Measurements from ENCODE around the gene ATP2B1. TPM values are rescaled to one million over a fixed set of nuclear protein-coding genes. Genes with fewer than 3 reads are reported as not detected.

ATP2B1 gene
- total RNA-seq, 2 donors from 2014 or later: 21.1 to 27.0 TPM

DNA sequence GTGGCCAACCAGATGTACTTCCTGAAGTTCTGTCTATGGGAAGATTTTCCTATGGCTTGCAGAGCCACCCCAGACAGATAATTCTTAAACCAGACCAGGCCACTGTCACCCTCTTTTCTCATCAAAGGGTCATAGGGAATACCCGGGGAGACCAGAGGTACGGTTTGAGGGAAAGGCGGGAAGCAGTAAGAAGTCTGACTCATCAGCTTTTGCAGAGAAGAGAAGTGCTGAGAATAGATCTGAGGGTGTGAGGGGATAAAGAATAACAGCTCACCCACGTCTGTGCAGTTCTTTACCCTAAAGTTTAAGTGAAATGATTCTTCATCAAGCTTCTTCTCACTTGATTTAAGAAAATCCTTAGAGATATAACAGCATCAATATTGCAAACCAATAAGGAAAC, 161.5 kb downstream of the ATP2B1 start:
- ATAC-seq (replicated peaks): no peak
- H3K36me3 Mint-ChIP-seq (ENCODE audit: low read depth): no peaks in the 10 kb centered on the region
- no peak overlapping the region for H3K27ac Mint-ChIP-seq
- H3K9me3 Mint-ChIP-seq: no peaks in the 10 kb centered on the region
- H3K4me3 Mint-ChIP-seq: no peak overlapping the region
- H3K27me3 Mint-ChIP-seq: no peaks in the 10 kb centered on the region
- H3K4me1 Mint-ChIP-seq: peaks cover 8% of the 10 kb centered on the region

DNA sequence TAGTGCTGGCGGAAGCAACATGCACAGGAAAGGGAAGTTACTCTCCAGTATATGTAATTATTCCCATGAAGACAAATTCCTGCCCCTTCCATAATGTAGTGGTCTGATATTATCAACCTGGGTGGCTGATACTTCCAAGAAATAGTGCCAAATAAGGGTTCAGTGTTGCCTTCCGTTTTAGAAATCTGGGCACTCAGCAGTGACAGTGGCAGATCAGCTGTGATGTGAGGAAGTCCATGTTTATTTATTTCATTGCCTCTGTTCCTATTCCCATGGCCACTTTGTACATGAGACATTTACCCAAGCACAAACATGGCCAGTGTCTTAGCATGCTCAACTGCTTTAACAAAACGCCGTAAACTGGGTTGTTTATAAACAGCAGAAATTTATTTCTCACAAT, 162.5 kb downstream of the ATP2B1 start:
- H3K9me3 Mint-ChIP-seq: no peaks in the 10 kb centered on the region
- no peak for ATAC-seq (replicated peaks)
- H3K36me3 Mint-ChIP-seq (ENCODE audit: low read depth): no peaks in the 10 kb centered on the region
- peaks cover 10% of the 10 kb centered on the region for H3K4me1 Mint-ChIP-seq
- H3K27ac Mint-ChIP-seq: no peak overlapping the region
- H3K27me3 Mint-ChIP-seq: no peaks in the 10 kb centered on the region
- no peak overlapping the region for H3K4me3 Mint-ChIP-seq

- Mint-ChIP-seq H3K27me3 (no peaks in the 10 kb centered on the region), H3K27ac (no peak overlapping the region), H3K4me1 (peaks cover 10% of the 10 kb centered on the region), H3K36me3 (ENCODE audit: low read depth) (no peaks in the 10 kb centered on the region), H3K9me3 (no peaks in the 10 kb centered on the region), H3K4me3 (no peak overlapping the region)
- ATAC-seq (replicated peaks): no peak
Measured at GRCh38 chr12:89544681-89545184, 163.9 kb downstream of the ATP2B1 start.

DNA sequence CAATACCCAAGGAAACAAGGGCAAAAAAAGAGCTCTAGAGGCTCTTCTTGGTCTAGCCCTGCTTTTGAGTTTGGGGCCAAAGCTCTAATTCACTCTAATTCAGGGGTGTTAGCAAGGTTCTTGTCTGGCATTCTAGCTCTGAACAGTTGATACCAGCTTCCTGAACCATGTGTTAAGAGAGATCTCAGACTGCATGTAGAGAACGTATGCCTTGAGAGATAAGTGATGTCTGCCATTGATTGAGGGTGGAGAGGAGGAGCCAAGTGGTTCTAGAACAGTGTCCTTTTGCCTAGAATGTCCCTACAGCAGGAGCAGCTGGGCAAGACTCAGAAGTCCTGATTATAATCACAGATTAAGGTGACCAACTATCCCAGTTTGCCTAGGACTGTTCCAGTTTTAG, 164.6 kb downstream of the ATP2B1 start:
- no peak for ATAC-seq (replicated peaks)
- no peak overlapping the region for H3K4me3 Mint-ChIP-seq
- H3K4me1 Mint-ChIP-seq: peaks cover 10% of the 10 kb centered on the region
- H3K27me3 Mint-ChIP-seq: no peaks in the 10 kb centered on the region
- no peaks in the 10 kb centered on the region for H3K36me3 Mint-ChIP-seq (ENCODE audit: low read depth)
- H3K9me3 Mint-ChIP-seq: no peaks in the 10 kb centered on the region
- H3K27ac Mint-ChIP-seq: no peak overlapping the region

GRCh38 chr12:89542912-89543592, 165.6 kb downstream of the ATP2B1 start:
- H3K36me3 Mint-ChIP-seq (ENCODE audit: low read depth): no peaks in the 10 kb centered on the region
- peak; percentile 86 for ATAC-seq (replicated peaks)
- H3K4me3 Mint-ChIP-seq: no peak overlapping the region
- H3K27me3 Mint-ChIP-seq: no peaks in the 10 kb centered on the region
- H3K4me1 Mint-ChIP-seq: peaks cover 10% of the 10 kb centered on the region
- H3K9me3 Mint-ChIP-seq: no peaks in the 10 kb centered on the region
- peak overlapping the region; percentile 29 for H3K27ac Mint-ChIP-seq

GRCh38 chr12:89542236-89542635, 166.4 kb downstream of the ATP2B1 start:
- Mint-ChIP-seq H3K9me3 (no peaks in the 10 kb centered on the region), H3K4me1 (peaks cover 10% of the 10 kb centered on the region), H3K36me3 (ENCODE audit: low read depth) (no peaks in the 10 kb centered on the region), H3K27me3 (no peaks in the 10 kb centered on the region), H3K27ac (peak overlapping the region; percentile 29), H3K4me3 (no peak overlapping the region)
- no peak for ATAC-seq (replicated peaks)

DNA sequence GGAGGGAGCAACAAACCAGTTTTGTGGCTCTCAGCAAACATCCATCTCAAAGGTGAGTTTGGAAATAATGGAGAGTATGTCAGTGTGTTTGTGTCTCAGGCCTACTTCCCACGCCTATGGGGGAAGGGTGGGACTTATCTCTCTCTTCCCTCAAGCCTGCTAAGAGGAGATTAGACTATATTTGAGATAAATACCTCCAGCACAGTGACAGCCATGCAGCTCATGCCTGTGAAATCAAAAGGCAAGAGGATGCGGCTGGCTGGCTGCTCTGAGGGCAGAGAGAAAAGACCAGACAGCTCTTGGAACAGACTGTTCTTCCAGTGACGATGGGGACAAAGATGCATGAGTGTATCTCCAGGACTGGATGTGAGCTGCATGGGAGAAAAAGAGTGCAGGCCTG, 168.1 kb downstream of the ATP2B1 start:
- ATAC-seq (replicated peaks): no peak
- Mint-ChIP-seq H3K27me3 (no peaks in the 10 kb centered on the region), H3K9me3 (no peaks in the 10 kb centered on the region), H3K4me1 (peaks cover 10% of the 10 kb centered on the region), H3K36me3 (ENCODE audit: low read depth) (no peaks in the 10 kb centered on the region), H3K4me3 (no peak overlapping the region), H3K27ac (no peak overlapping the region)

DNA sequence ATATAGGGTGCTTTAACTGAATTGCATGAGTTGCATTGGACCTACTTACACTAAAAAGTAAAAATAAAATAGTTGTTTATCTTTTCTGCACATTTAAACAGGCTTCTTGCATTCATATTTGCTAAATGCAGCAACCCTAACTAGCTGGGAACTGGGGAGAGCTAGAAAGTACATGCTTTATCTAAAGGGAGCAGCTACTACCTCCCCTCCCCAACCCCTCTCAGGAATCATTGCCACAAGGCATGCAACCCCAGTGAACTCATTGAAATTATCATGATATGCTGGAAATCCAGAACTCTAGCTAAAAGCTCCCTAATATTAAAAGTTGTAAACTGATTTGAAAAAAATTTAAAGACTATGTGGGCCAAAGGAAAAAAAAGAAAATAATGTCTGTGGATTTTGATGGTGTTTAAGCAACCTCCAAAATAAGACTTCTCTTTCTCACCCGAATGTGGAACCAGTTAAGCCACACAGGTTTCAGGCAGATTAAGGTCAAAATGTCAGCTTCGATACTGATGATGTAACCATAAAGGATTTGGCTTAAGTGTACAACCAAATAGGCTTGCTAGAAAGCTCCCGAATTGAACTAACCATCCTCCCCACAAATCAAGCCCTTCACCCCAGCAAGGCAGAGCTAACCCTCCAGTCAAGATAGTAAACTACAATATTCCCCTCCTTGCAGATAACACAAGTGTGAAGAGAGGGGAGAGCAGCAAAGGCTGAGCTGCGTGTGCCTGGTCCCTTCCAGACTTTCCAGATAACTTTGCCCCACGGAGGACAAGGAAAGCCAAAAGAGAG, 169.0 kb downstream of the ATP2B1 start:
- Mint-ChIP-seq H3K4me1 (peaks cover 10% of the 10 kb centered on the region), H3K9me3 (no peaks in the 10 kb centered on the region), H3K36me3 (ENCODE audit: low read depth) (no peaks in the 10 kb centered on the region), H3K4me3 (no peak overlapping the region), H3K27ac (no peak overlapping the region), H3K27me3 (no peaks in the 10 kb centered on the region)
- no peak for ATAC-seq (replicated peaks)

GRCh38 chr12:89538897-89539296, 169.7 kb downstream of the ATP2B1 start:
- Mint-ChIP-seq H3K4me1 (peaks cover 10% of the 10 kb centered on the region), H3K36me3 (ENCODE audit: low read depth) (no peaks in the 10 kb centered on the region), H3K27me3 (no peaks in the 10 kb centered on the region), H3K27ac (no peak overlapping the region), H3K9me3 (no peaks in the 10 kb centered on the region), H3K4me3 (no peak overlapping the region)
- ATAC-seq (replicated peaks): no peak

Other genes starting within 250 kb of the ATP2B1 start
- 10 to 100 TPM; 15.1 to 16.7 TPM for gene GALNT4, start 184.0 kb downstream of the ATP2B1 start, total RNA-seq
- 10 to 100 TPM; 47.5 to 54.3 TPM for gene POC1B, start 182.8 kb downstream of the ATP2B1 start, total RNA-seq

Data from activated T-helper 17 cell treated with anti-CD3 and anti-CD28 coated beads, Interleukin-2, amount 50 U/mL, for 72 hours (primary cell).